Stomach (tissue), 4 donors: ENCODE data around the gene RNU6-1.

ENCODE experiments used
- POLR2A ChIP-seq, 4 donors: fragments of 450-650 bp; IDR thresholded peaks; one replicate each; pipeline ENCODE4 v1.6.1; 2016; ENCODE audit warnings: antibody characterized with exemption in 4 of 4, control low read depth in 2 of 4, mild to moderate bottlenecking in 1 of 4, moderate library complexity in 1 of 4
- POLR2AphosphoS5 ChIP-seq, 3 donors: sonication (generic); formaldehyde crosslinking; IDR thresholded peaks; one replicate each; pipeline ENCODE4 v1.6.1; 2016; ENCODE audit warnings: antibody characterized with exemption in 3 of 3
- TF ChIP-seq, protein P1 (sequence below), 7 experiments: fragments of 450-650 bp in 4 of 7; fragments of 200-600 bp in 3 of 7; sonication (generic) in 3 of 7; IDR thresholded peaks; one replicate each; pipeline ENCODE4 v1.5.1; 2016 to 2019; ENCODE audit warnings: antibody characterized with exemption in 7 of 7, control low read depth in 2 of 7, mild to moderate bottlenecking in 1 of 7

DNA sequence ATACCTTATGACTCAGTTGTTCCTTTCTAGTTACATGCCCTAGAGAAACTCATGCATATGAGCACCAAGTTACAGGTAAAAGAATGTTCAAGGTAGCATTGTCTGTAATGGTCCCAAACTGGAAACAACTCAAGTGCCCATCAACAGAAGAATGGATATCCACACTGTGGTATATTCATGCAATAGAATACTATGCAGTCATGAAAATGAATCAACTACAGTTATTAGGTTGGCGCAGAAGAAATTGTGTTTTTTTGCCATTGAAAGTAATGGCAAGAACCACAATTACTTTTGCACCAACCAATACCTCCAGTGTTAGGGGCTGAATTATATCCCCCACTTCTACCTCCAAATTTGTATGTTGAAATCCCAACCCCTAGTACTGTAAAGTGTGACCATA lies 9.7 kb upstream of the RNU6-1 start:
- no peak for TF ChIP-seq POLR2A (IDR thresholded peaks at IDR 0.05)
- TF ChIP-seq, protein P1, sequence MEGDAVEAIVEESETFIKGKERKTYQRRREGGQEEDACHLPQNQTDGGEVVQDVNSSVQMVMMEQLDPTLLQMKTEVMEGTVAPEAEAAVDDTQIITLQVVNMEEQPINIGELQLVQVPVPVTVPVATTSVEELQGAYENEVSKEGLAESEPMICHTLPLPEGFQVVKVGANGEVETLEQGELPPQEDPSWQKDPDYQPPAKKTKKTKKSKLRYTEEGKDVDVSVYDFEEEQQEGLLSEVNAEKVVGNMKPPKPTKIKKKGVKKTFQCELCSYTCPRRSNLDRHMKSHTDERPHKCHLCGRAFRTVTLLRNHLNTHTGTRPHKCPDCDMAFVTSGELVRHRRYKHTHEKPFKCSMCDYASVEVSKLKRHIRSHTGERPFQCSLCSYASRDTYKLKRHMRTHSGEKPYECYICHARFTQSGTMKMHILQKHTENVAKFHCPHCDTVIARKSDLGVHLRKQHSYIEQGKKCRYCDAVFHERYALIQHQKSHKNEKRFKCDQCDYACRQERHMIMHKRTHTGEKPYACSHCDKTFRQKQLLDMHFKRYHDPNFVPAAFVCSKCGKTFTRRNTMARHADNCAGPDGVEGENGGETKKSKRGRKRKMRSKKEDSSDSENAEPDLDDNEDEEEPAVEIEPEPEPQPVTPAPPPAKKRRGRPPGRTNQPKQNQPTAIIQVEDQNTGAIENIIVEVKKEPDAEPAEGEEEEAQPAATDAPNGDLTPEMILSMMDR (IDR thresholded peaks at IDR 0.05), result no peak
- TF ChIP-seq POLR2AphosphoS5 (IDR thresholded peaks at IDR 0.05), result no peak
